HepG2 (cell line): ENCODE data around the gene UBAC2.

Experiments used
- ARNTL ChIP-seq: sonication (generic); formaldehyde crosslinking; IDR thresholded peaks from 2 replicates; pipeline ENCODE4 v1.4.0; 2020; ENCODE audit warnings: mild to moderate bottlenecking, missing genetic modification reagents
- ATF1 ChIP-seq: IDR thresholded peaks from 2 replicates; pipeline ENCODE4 v1.6.1; 2016; ENCODE audit warnings: mild to moderate bottlenecking, control low read depth
- ATF7-NPFF ChIP-seq: sonication (generic); formaldehyde crosslinking; IDR thresholded peaks from 2 replicates; pipeline ENCODE4 v1.8.1; 2023; ENCODE audit warnings: mild to moderate bottlenecking, low read depth, missing genetic modification reagents, moderate library complexity
- BATF2 ChIP-seq: sonication (generic); formaldehyde crosslinking; IDR thresholded peaks from 2 replicates; pipeline ENCODE4 v1.8.0; 2022; ENCODE audit warnings: mild to moderate bottlenecking, missing genetic modification reagents, moderate library complexity
- CTCF ChIP-seq: sonication (generic); formaldehyde crosslinking; IDR thresholded peaks from 2 replicates; pipeline ENCODE4 v1.5.0; 2020; ENCODE audit warnings: mild to moderate bottlenecking, missing genetic modification reagents, moderate library complexity
- EP300 ChIP-seq, 3 experiments: sonication (generic) in 1 of 3; formaldehyde crosslinking in 1 of 3; IDR thresholded peaks; 2 replicates each; pipeline versions ENCODE4 v1.5.1 to v1.6.1; 2011 to 2020; ENCODE audit warnings: low read depth in 2 of 3, low read length in 2 of 3, borderline replicate concordance in 1 of 3, improper control_type of control experiment in 1 of 3, mild to moderate bottlenecking in 1 of 3, missing genetic modification reagents in 1 of 3, moderate library complexity in 1 of 3
- GABPA ChIP-seq, 2 experiments: IDR thresholded peaks; 2 replicates each; pipeline ENCODE4 v1.6.1; 2011 to 2016; ENCODE audit warnings: low read depth in 2 of 2, low read length in 1 of 2, missing biosample characterization in 1 of 2, missing genetic modification characterization in 1 of 2
- IRF1 ChIP-seq: sonication (generic); formaldehyde crosslinking; IDR thresholded peaks from 2 replicates; pipeline ENCODE4 v1.4.0; 2020; ENCODE audit warnings: low read depth, mild to moderate bottlenecking, missing genetic modification reagents
- NFE2L1 ChIP-seq: sonication (generic); formaldehyde crosslinking; IDR thresholded peaks from 2 replicates; pipeline ENCODE4 v1.4.0; 2020; ENCODE audit warnings: missing genetic modification reagents, mild to moderate bottlenecking, borderline replicate concordance
- POLR2A ChIP-seq, 2 experiments: IDR thresholded peaks; 2 replicates each; pipeline ENCODE4 v1.6.1; 2011; ENCODE audit warnings: low read depth in 2 of 2, low read length in 2 of 2, mild to moderate bottlenecking in 1 of 2, moderate library complexity in 1 of 2; ENCODE audit not compliant: insufficient read depth in 1 of 2
- ZNF292 ChIP-seq: sonication (generic); formaldehyde crosslinking; IDR thresholded peaks from 2 replicates; pipeline ENCODE4 v1.8.1; 2022; ENCODE audit warnings: mild to moderate bottlenecking, low read depth, missing genetic modification reagents, borderline replicate concordance
- ZNF382 ChIP-seq: sonication (generic); formaldehyde crosslinking; IDR thresholded peaks from 2 replicates; pipeline ENCODE4 v1.5.0; 2020; ENCODE audit warnings: missing genetic modification reagents, mild to moderate bottlenecking, borderline replicate concordance
- ZNF678 ChIP-seq: sonication (generic); formaldehyde crosslinking; IDR thresholded peaks from 2 replicates; pipeline ENCODE4 v1.4.0; 2020; ENCODE audit warnings: mild to moderate bottlenecking, missing genetic modification reagents
- ZNF781 ChIP-seq: sonication (generic); formaldehyde crosslinking; IDR thresholded peaks from 2 replicates; pipeline ENCODE4 v1.5.1; 2020; ENCODE audit warnings: borderline replicate concordance, mild to moderate bottlenecking, missing genetic modification reagents; ENCODE audit errors: not compliant biosample characterization

- no peak for TF ChIP-seq ZNF781 (CRISPR knock-in tag)
- no peak for TF ChIP-seq ZNF382 (CRISPR knock-in tag)
- no peak for TF ChIP-seq CTCF
- TF ChIP-seq ZNF292 = no peak
- TF ChIP-seq ARNTL = no peak
- no peak for TF ChIP-seq POLR2A (IDR thresholded peaks at IDR 0.05; ENCODE audit: insufficient read depth in 1 of 2, low read depth in 2 of 2, low read length in 2 of 2)
- TF ChIP-seq BATF2 (CRISPR knock-in tag) = no peak
- TF ChIP-seq ZNF678 (CRISPR knock-in tag) = no peak
- TF ChIP-seq ATF1 (CRISPR knock-in tag) = no peak
- no peak for TF ChIP-seq ATF7-NPFF (CRISPR knock-in tag)
- TF ChIP-seq NFE2L1 (CRISPR knock-in tag) = no peak
- no peak for TF ChIP-seq GABPA (IDR thresholded peaks at IDR 0.05; ENCODE audit: low read depth, low read length)
- no peak for TF ChIP-seq GABPA (CRISPR knock-in tag; IDR thresholded peaks at IDR 0.05; ENCODE audit: low read depth)
- no peak for TF ChIP-seq EP300 (IDR thresholded peaks at IDR 0.05; ENCODE audit: low read depth in 2 of 2, low read length in 2 of 2)
- TF ChIP-seq EP300 (CRISPR knock-in tag; IDR thresholded peaks at IDR 0.05; ENCODE audit: borderline replicate concordance) = no peak
- TF ChIP-seq IRF1 (CRISPR knock-in tag) = no peak
These were observed 178.5 kb downstream of the UBAC2 start for GRCh38 chr13:99378985-99379733.
